HG03135 (cell line): Measurements from ENCODE around the gene GOLGA6A.
"Not testable (repeated sequence)": the region's sequence is repeated elsewhere in the genome, so short reads cannot be mapped to it uniquely, and the experiment has no call there.

Experiments
- ATAC-seq: cut with Tn5 transposase; IDR thresholded peaks from one replicate; pipeline ENCODE4 v1.9.1; 2021; ENCODE audit warnings: mild to moderate bottlenecking, moderate library complexity; ENCODE audit not compliant: unreplicated experiment

GOLGA6A gene, protein sequence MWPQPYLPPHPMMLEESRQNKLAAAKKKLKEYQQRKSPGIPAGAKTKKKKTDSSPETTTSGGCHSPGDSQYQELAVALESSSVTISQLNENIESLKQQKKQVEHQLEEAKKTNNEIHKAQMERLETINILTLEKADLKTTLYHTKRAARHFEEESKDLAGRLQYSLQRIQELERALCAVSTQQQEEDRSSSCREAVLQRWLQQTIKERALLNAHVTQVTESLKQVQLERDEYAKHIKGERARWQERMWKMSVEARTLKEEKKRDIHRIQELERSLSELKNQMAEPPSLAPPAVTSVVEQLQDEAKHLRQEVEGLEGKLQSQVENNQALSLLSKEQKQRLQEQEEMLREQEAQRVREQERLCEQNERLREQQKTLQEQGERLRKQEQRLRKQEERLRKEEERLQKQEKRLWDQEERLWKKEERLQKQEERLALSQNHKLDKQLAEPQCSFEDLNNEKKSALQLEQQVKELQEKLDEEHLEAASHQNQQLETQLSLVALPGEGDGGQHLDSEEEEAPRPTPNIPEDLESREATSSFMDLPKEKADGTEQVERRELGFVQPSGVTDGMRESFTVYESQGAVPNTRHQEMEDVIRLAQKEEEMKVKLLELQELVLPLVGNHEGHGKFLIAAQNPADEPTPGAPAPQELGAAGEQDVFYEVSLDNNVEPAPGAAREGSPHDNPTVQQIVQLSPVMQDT

GRCh38 chr15:74082450-74082849, at the start of gene GOLGA6A:
GOLGA6A (minus strand) TSS chr15:74082550; CDS start chr15:74082509, 41 bp downstream.
- not testable (repeated sequence) for ATAC-seq

DNA sequence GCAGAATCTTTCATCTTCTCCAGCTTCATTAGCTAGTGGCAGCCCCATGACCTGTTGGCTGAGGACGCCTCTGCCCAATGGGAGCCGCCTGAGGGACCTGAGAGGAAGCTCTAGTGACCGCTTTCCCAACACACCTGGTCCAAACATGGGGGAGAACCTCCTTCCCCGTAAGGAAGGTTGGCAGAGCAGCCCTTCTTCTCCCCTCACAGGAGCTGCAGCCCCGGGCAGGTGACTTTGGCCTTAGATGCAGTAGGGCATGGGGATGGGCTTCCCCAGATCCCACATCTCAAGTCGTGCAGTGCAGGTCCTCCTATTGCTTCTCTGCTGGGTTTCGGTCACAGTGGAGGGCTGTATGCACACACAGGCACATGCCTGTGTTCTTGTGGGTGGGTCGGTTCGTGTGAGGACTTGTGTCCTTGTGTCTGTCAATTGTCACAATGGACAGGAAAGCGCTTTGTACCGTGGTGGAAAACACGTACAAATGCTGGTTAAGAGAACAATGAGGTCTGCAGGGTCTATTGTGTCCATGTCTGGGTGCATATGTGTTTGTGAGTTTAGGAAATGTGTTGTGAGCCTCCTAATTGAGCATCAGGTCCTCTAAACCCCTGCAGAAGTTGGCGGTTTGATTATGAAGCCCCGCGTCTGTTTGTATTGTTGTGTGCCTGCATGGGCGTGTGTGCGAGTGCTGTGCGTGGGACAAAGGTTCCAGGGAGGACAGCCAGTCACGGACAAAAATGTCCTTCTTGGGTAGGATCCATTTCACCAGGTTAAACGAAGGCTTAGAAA, 49.5 kb upstream of the GOLGA6A start:
- ATAC-seq, result no peak

DNA sequence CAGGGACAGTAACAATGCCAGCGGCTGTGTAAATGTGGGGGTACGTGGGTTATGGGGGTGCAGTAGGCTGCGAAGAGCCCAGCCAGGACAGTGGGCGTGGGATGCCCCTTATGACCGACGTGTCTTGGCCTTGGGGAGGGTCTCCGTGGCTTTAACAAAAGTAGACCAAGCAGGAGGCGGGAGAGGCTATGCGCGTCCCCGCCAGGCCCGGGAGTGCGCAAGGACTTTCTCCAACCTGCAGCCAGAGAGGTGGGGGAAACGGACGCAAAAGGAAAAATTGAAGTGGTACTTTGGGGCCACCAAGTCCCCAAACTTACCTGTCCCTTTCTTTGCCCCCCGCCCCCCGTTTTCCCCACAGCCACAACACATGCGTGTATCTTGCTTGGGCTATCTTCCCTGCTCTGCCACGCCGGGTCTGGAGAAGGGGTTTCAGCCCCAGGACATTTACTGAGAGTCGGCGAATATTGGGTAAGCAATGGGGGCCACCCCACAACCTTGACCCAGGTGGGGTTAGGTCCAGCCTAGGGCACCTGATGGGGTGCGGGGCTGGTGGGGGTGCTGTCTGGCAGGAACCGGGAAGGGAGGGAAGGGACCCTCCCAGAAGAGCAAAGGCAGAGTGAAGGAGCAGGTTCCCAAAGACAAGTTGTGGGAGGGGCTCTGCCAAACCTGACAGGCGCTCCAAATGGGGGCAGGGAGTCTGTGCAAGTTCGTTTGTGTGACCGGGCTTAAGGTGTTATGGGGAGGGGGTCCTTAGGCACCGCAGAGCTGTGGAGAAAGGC, 48.7 kb upstream of the GOLGA6A start:
- no peak for ATAC-seq

GRCh38 chr15:74130155-74130848, 48.0 kb upstream of the GOLGA6A start, which contains the start of gene ISLR2:
ISLR2 (plus strand) TSS chr15:74130586; CDS start chr15:74132755, 2,169 bp downstream.
- ATAC-seq, result no peak

- no peak for ATAC-seq
Observed at GRCh38 chr15:74129586-74130154, 47.3 kb upstream of the GOLGA6A start.

- no peak for ATAC-seq
Observed at GRCh38 chr15:74128785-74129585, 46.6 kb upstream of the GOLGA6A start.

DNA sequence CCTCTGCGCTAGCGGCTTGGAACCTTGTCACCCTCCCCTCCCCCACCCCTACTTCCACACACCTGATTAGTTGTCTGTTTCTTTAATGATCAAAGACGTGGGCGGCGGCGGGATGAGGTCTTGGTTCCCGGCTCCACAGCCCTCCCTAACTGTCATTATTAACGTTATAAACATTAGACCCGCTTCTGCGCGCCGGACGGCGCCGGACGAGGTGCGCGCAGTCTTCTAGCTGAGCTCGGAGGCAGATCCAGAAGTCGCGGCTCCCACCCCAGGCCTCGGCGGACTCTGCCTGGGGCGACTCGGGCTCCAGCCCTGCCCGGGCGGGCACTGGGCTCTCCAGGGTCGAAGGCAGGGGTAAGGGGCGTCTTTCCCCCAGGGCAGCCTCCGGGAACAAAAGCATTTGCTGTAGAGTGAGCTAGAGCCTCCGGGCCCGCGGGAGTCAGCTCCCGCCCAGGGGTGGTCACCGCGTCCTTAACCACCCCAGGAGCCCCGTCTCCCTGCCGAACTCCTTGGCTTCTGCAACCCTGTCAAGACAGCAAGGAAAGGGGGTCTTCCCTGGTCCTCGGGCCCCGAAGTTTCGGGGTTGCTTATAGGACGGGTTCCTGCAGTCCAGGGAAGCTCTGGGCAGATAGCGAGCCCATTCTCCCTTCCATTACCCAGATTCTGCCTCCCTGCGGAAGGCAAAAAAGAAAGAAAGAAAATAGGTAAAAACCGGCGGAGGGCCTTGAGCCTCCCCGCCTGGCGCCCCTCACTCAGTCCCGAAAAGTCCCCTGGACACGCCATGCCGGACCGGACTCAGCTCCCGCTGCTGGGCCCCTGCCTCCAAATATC, 45.8 kb upstream of the GOLGA6A start:
- ATAC-seq, result no peak

DNA sequence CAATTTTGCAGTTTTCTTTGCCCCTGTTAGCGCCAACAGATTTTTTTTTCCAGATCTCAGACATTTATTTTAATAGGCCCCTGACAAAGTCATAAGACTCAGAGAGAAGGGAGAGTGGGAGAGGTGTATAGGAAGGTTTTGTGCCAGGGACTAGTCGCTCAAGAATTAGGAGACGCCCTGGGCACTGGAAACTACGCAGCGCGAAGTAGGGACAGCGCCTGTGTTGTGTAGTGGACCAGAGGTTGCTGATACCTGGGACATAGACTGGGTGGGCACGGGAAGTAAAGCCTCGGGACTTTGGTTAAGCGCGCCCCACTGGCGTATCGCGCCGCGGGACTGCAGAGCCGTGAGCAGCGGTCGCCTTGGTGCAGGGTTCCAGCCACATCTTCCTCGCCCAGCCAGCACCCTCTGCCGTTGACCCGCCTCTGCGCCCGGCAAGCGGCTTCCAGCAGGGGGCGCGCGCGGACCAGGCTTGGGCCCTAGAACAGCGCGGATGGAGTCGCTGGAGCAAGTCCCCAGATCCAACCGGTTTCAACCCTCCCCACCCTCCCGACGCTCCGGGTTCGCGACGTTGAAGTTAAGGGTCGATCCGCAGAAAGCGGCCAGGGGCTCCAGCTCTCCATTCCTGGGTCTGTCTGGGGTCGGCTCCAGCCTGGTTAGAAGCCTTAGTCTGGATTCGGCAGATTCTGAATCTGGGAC, 45.1 kb upstream of the GOLGA6A start:
- no peak for ATAC-seq

DNA sequence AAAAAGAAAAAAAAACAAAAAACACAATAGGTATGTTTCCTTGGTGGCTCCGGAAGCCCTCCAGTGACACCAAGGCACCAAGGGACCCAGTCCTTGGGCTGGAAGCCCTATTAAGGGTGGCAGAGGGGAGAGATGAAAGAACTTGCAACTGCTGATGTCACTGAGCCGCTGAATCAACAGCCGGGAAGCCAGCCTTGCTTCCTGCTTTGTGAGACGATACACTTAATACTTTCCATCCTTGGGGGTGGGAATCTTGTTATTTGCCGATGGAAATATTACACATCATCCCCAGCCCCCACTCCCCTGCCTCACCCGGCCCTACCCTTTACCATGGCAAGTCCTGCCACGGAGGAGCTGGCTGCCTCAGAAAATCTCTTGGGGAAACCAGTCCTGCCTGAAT, 42.4 kb upstream of the GOLGA6A start:
- ATAC-seq, result no peak

GRCh38 chr15:74124196-74124595, 41.8 kb upstream of the GOLGA6A start:
- ATAC-seq, result no peak

DNA sequence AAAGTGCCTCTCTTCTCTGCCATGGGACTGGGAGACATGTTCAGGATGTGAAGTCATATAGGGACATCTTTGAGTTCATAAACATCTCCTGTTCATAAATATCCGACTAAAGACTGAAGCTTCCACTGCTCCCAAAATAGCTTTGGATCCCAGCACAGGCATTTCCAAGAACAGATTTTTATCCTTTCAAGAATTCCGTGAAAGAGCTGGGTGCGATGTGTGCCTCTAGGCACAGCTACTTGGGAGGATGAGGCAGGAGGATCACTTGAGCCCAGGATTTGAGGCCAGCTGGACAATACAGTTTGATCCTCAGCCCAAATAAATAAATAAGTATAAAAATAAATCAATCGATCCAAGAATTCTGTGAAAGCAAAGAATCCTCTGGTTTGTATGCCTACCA, 41.3 kb upstream of the GOLGA6A start:
- ATAC-seq, result no peak

GRCh38 chr15:74123131-74123429, 40.7 kb upstream of the GOLGA6A start:
- no peak for ATAC-seq

GRCh38 chr15:74122403-74123130, 40.2 kb upstream of the GOLGA6A start:
- no peak for ATAC-seq

DNA sequence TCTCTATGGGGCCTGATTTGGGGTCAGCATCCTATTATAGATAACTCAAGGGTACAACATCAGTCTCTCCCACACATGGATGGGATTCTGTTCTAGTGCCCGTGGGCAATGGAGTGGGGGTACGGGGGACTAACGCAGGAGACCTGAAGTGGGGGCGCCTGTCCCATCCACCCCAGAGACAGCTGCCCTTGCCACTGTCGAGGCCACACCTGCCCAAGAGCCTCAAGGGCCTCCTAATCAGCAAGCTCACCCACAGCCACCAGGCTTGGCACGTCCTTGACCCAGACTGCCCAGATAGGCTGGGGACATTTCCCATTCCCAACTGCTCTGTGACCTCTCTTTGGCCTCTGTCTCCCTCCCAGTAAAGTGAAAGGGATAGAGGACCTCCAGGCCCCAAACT, 39.5 kb upstream of the GOLGA6A start:
- no peak for ATAC-seq

- ATAC-seq, result no peak
Observed at GRCh38 chr15:74121039-74121438, 38.7 kb upstream of the GOLGA6A start.

- no peak for ATAC-seq
Observed at GRCh38 chr15:74120426-74120825, 38.1 kb upstream of the GOLGA6A start.

GRCh38 chr15:74109713-74110112, 27.4 kb upstream of the GOLGA6A start:
- ATAC-seq, result no peak
